Activated naive CD8-positive, alpha-beta T cell treated with anti-CD3 and anti-CD28 coated beads for 36 hours (primary cell): ENCODE results near the gene E2F2. TPM values are rescaled to one million over a fixed set of nuclear protein-coding genes. Genes with fewer than 3 reads are reported as not detected.

Experiments
- DNase-seq: peaks from one replicate; pipeline ENCODE4 v3.0.0; 2021
- H3K27ac Mint-ChIP-seq: one replicate; pipeline ENCODE4 v1.8.0; 2022; ENCODE audit warnings: mild to moderate bottlenecking, moderate library complexity, mixed read lengths
- H3K27me3 Mint-ChIP-seq: one replicate; pipeline ENCODE4 v1.8.0; 2022; ENCODE audit warnings: mild to moderate bottlenecking, mixed read lengths
- H3K36me3 Mint-ChIP-seq: one replicate; pipeline ENCODE4 v1.8.0; 2021; ENCODE audit warnings: mild to moderate bottlenecking, mixed read lengths
- H3K4me1 Mint-ChIP-seq: one replicate; pipeline ENCODE4 v1.8.0; 2021; ENCODE audit warnings: mixed read lengths
- H3K4me3 Mint-ChIP-seq: one replicate; pipeline ENCODE4 v1.8.0; 2022; ENCODE audit warnings: mild to moderate bottlenecking, moderate library complexity, mixed read lengths
- H3K9me3 Mint-ChIP-seq: one replicate; pipeline ENCODE4 v1.8.0; 2022; ENCODE audit warnings: mixed read lengths
- total RNA-seq, 2 experiments: library from RNA; stranded (reverse); gene quantifications; one replicate each; pipeline ENCODE4 v1.2.3, GENCODE V29; 2021

E2F2 gene
- total RNA-seq, 2 experiments from 2014 or later, result 36.1 to 37.5 TPM

GRCh38 chr1:23460519-23460918 is 70.5 kb downstream of the E2F2 start:
- Mint-ChIP-seq H3K36me3 (no peaks in the 10 kb centered on the region), H3K4me3 (no peak overlapping the region), H3K27ac (no peak overlapping the region), H3K27me3 (no peaks in the 10 kb centered on the region), H3K4me1 (peaks cover 5% of the 10 kb centered on the region), H3K9me3 (no peaks in the 10 kb centered on the region)
- DNase-seq, result no peak

GRCh38 chr1:23459338-23459757 is 71.7 kb downstream of the E2F2 start:
- Mint-ChIP-seq H3K4me1 (peaks cover 5% of the 10 kb centered on the region), H3K27me3 (no peaks in the 10 kb centered on the region), H3K9me3 (no peaks in the 10 kb centered on the region), H3K27ac (no peak overlapping the region), H3K4me3 (no peak overlapping the region), H3K36me3 (no peaks in the 10 kb centered on the region)
- no peak for DNase-seq

Other genes starting within 250 kb of the E2F2 start
- gene HNRNPR, start 186.9 kb downstream of the E2F2 start, total RNA-seq, result 100 to 1,000 TPM; 207 to 212 TPM
- 1 to 10 TPM; 3.7 to 4.4 TPM for gene ZNF436, start 161.4 kb downstream of the E2F2 start, total RNA-seq
- 1 to 10 TPM; 6.3 to 7.4 TPM for gene TCEA3, start 106.5 kb downstream of the E2F2 start, total RNA-seq
- 1 to 10 TPM; 1.2 to 2.2 TPM for gene ASAP3, start 47.1 kb downstream of the E2F2 start, total RNA-seq
- gene ID3, start 28.3 kb upstream of the E2F2 start, total RNA-seq, result 10 to 100 TPM; 59.1 to 59.5 TPM
- gene RPL11, start 160.6 kb upstream of the E2F2 start, total RNA-seq, result 1,000 to 10,000 TPM; 1,457 to 1,518 TPM
- 10 to 100 TPM; 58.5 to 60.6 TPM for gene ELOA, start 212.2 kb upstream of the E2F2 start, total RNA-seq
- 10 to 100 TPM; 89.1 to 92.3 TPM for gene PITHD1, start 247.2 kb upstream of the E2F2 start, total RNA-seq